Renal pelvis (tissue), 4 donors: Measurements from ENCODE around the gene TRAPPC6A. TPM values are rescaled to one million over a fixed set of nuclear protein-coding genes. Genes with fewer than 3 reads are reported as not detected.
"Not testable (repeated sequence)": the region's sequence is repeated elsewhere in the genome, so short reads cannot be mapped to it uniquely, and the experiment has no call there.

Source experiments
- DNase-seq: peaks from one replicate; pipeline ENCODE4 v3.0.0-alpha.2; 2013
- polyA plus RNA-seq, 3 donors: library from polyadenylated mRNA; unstranded; fragments of 120-200 nt; gene quantifications; one replicate each; pipeline ENCODE4 v1.2.1, GENCODE V29; 2013; ENCODE audit not compliant: insufficient read length in 3 of 3

The TRAPPC6A gene
- polyA plus RNA-seq, 3 donors: 42.6 to 52.3 (median 48.0) TPM

DNA sequence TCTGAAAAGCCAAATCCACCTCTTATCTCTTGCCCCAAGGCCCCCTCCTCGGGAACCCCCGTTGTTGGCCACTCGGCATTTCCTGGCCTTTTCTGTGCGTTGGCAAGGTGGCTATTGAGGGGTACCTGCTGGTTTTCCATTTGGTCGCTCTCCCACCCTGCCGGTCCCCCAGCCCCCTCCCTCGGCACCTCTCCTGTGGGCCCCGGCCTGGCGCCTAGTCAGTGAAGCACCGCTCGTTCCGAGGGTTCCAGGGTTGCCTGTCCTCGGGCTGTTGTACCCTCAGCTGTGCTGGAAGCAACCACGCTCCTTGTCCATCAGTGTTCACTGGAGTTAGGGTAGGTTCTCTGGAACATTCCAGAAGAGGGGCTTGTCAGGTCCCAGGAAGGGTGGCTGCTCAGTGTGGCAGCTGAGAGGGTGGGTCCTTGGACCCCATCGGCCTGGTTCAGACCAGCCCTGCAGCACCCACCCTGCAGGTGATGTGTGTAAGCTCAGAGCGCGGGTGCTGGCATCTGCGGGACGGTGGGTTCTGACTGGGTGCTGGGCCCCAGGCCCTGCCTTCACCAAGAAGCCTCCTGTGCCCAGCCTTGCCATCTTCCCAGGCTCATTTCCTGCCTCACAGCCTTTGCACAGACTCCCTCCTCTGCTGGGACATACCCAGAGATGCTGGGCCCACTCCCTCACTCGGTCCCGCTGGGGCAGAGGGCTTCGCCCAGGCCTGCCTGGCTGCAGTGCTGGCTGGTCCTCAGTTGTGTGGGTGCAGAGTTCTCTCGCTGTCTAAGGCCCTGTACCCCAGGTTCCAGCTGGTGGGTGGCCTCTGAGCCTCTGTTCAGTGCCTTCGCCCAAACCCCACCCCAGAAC is 38.5 kb downstream of the TRAPPC6A start:
- DNase-seq: no peak

GRCh38 chr19:45138303-45138751 is 39.7 kb downstream of the TRAPPC6A start:
- DNase-seq: no peak

DNA sequence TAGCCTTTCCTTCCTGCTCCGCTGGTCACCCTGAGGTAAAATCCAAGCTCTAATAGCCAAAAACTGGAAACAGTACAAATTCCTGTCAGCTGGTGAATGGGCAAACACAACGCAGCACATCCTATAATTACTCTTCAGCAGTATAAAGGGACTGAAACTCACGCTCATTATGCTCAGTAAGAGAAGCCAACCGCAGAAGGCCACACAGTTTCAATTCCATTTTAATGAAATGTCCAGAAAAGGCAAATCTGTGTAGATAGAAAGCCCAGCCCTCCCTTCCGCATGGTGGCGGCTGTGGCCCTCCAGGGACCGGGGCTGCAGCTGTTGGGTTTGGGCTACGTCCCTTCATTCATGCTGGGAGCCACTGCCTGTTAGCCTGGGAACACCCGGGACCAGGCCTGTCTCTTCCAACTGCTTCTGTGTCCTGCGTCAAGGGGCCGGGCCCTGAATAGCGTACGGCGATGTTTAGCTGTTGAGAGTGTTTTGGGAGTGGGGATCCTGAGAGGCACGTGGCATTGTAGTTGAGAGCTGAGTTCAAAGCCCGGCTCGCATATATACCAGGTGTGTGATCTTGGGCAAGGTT is 40.8 kb downstream of the TRAPPC6A start:
- DNase-seq: no peak

GRCh38 chr19:45136507-45137178 is 41.4 kb downstream of the TRAPPC6A start:
- no peak for DNase-seq

- no peak for DNase-seq
These were observed 42.7 kb downstream of the TRAPPC6A start for GRCh38 chr19:45135176-45135885.

DNA sequence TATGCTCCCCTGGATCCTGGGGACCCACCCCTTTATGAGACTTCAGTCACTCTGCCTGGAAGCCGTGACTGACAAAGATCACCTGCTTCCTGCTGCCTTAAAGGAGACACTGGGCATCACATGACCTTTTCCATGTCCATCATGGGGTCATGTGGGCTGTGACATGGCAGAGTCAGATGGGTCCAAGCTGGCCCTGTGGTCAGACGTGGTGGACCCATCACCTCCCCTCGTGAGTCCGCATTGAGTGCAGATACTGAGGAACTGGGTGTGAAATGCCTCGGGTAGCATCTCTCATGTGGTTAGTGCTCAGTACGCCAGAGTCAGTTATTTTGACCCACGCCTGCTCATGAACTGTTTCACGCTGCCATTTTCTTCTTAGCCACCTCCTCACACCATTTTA is 44.4 kb downstream of the TRAPPC6A start:
- DNase-seq: no peak

DNA sequence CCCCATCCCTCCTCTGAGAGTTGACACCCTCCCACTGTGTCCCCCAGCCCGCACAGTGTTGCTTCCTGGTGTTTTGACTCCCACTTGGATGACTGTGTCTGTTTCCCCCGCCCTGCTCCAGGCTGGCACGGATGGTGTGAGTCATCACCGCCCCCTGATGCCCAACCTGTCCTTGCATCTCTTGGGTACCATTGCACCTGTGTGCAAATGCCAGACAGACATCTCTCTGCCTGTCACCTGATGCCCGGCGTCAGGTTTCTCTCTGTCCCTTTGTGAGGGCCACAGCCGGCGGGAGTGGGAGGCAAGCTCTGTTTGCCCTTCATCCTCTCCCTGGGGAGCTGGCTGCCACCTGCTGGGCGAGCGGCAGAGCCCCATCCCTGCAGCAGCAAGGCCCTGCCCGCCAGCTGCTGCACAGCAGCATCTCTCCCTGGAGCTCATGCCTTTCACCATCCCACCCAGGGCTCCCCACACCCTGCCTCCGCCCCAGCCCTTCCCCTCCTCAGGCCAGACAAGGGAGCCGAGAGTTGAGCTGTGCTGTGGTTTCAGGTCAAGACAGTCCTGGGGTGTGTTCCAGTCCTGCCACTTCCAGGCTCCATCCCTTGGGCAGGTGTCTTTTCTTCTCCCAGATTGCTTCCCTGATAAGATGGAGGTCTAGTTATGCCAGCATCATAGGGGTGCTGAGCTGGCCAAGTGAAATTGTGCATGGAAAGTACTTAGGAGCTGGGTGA is 47.0 kb downstream of the TRAPPC6A start:
- peak; percentile 44 for DNase-seq

DNA sequence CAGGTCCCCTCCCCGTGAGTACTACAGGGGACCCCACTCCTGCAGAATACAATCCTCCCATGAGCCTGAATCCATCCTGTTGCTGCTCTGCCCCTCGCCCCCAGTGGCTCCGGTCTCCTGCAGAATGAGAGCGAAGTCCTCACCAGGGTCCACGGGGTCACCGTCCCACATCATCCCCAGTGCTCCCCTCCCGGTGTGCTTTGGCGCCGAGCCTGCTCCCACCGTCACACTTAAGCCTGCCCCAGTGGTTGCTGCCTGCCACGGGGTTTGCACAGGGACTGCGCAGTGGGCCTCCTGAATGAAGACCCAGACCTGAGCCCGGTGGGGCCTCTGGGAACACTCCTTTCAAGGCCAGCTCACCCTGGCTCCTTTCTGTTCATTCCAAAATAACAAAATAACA is 47.8 kb downstream of the TRAPPC6A start:
- no peak for DNase-seq

- DNase-seq: no peak
These were observed 49.2 kb downstream of the TRAPPC6A start for GRCh38 chr19:45128806-45129205.

GRCh38 chr19:45128146-45128545 is 49.9 kb downstream of the TRAPPC6A start:
- no peak for DNase-seq

DNA sequence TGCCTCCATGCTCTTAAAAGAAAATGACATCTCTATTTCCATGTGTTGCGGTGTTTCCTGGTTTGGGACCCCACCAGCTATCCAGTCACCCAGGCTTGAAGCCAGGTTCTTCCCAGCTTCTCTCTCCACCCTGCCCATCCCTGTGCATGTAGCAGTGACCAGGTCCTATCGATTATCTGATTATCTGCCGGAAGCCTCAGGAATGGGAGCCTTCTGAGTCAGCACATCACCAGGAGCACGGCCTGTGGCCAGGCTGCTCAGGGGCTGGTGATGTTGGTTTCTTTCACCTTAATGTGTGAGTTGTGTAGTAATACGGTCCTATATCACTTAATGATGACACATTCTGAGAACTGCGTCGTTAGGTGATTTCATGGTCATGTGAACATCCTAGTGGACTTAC is 51.4 kb downstream of the TRAPPC6A start:
- no peak for DNase-seq

- peak; percentile 51 for DNase-seq
These were observed 52.0 kb downstream of the TRAPPC6A start for GRCh38 chr19:45125975-45126493.

- no peak for DNase-seq
These were observed 52.7 kb downstream of the TRAPPC6A start for GRCh38 chr19:45125360-45125759.

GRCh38 chr19:45124021-45124420 is 54.0 kb downstream of the TRAPPC6A start:
- no peak for DNase-seq

- no peak for DNase-seq
These were observed 54.6 kb downstream of the TRAPPC6A start for GRCh38 chr19:45123440-45123850.

DNA sequence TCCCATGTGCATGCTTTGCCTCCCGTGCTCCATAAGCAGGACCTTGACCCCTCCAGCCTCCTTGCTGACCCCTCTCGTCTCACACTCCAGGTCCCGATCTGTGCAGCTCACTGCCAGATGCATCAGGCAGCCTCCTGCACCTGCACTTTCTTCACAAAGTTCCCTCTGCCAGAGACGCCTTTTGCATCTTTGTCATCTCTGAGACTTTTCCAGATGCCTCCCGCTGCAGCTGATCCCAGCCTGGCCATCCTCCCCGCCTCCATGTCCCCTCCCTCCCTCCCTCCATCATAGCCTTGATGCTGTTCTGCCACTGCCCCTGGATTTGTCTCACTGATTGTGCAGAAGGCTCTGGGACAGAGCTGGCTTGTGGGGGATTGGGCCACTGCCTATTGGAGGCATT is 55.2 kb downstream of the TRAPPC6A start:
- no peak for DNase-seq

DNA sequence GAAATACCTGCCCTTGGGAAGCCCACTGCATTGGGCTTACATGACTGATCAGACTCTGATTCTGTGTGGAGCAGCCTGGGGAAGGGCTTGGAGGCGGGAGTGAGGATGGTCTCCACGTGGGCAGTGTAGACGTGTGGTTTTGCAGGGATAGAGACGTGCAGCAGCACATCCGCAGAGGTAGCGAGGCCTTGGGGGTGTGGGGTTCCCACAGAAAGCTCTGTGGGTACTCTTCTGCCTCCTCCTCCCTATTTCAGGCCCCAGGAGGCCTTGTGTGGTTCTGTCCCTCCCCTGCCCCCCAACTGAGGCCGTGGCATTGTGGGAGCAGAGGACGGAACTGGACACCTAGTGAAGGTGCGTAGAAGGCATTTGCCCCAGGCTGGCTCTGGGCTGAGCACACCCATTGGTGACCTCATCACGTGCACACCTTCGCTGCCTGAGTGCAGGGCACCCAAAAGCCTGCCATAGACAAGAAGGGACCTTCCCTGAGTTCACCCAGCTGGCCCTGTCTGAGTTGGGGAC is 56.2 kb downstream of the TRAPPC6A start:
- no peak for DNase-seq

DNA sequence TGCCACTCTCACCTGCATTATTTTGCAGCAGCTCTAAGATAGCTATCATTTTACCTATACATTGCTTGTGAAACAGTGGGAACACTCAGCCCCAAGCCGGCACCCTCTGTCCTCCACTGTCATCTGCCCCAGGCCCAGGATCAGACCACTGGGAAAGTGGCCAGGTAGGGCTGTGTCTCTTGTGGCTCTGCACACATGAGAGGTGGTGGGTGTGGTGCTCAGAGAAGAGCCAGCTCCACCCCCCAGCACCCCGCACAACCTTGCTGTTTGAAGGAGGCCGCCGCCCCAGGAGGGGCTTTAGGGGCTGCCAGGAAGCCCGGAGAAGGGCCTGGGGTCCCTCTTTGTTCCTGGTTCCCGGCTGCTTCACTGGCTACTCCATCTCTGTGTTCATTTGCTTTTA is 58.5 kb downstream of the TRAPPC6A start:
- DNase-seq: no peak

- DNase-seq: not testable (repeated sequence)
These were observed 59.3 kb downstream of the TRAPPC6A start for GRCh38 chr19:45118591-45119355.

DNA sequence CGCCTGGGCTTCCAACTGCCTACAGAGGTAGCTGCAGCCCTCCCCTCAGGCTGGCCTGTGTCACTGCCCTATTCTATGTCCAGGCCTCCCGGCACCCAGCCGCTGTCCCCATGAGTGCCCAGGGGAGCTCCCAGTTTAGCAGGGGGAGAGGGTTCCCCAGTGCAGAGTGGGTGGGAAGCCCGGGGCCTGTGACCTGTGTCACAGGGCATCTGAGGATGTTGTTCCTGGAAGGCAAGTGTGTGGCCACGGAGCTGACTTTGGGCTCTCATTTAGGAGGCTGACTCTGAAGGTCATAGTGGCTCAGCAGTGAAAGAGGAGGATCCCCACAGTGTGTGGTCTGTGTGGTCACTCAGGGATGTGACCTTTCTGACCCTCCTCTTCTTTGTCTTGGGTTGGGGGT is 59.9 kb downstream of the TRAPPC6A start:
- DNase-seq: no peak
